ENCODE data around the gene METTL25B.
A peak's percentile ranks its signal among the peaks of the same experiment; 100 is the strongest.
"Not testable (repeated sequence)": the region's sequence is repeated elsewhere in the genome, so short reads cannot be mapped to it uniquely, and the experiment has no call there.

Gene METTL25B

DNA sequence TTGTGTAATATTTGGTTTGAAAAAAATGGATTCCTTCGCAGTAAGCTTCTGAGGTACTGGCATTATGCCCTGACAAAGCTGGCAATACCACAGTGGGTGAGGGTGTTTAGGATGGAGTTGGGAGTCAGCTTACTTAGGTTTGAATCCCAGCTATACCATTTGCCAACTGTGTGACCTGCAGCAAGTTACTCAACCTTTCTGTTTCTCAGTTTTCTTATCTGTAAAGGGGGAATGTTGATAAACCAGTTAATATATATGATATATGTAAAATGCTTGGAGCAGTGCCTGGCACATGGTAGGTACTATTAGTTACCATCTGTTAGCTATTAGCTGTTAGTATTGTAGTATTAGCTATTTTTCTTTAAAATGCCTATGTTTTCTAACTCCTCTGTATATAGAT lies 28.1 kb downstream of the METTL25B start:
- Histone ChIP-seq H3K36me3 (ENCODE audit: control insufficient read depth in 2 of 2, insufficient read depth in 2 of 2, low read length in 2 of 2) (no peaks in the 10 kb centered on the region), H3K4me3 (ENCODE audit: low read length in 2 of 2) (no peak overlapping the region), H3K9ac (ENCODE audit: low read depth in 1 of 2, low read length in 2 of 2) (no peak overlapping the region), H3K4me1 (ENCODE audit: control insufficient read depth in 2 of 2, insufficient read depth in 2 of 2, low read length in 2 of 2) (peaks cover 4 to 10% of the 10 kb centered on the region in 2 donors), H3K27ac (ENCODE audit: low read depth in 2 of 2, low read length in 2 of 2) (no peak overlapping the region), H3K9me3 (ENCODE audit: control insufficient read depth in 2 of 2, low read length in 2 of 2) (no peaks in the 10 kb centered on the region), H3K27me3 (ENCODE audit: control insufficient read depth in 2 of 2, insufficient read depth in 2 of 2, low read length in 2 of 2) (no peaks in the 10 kb centered on the region)

DNA sequence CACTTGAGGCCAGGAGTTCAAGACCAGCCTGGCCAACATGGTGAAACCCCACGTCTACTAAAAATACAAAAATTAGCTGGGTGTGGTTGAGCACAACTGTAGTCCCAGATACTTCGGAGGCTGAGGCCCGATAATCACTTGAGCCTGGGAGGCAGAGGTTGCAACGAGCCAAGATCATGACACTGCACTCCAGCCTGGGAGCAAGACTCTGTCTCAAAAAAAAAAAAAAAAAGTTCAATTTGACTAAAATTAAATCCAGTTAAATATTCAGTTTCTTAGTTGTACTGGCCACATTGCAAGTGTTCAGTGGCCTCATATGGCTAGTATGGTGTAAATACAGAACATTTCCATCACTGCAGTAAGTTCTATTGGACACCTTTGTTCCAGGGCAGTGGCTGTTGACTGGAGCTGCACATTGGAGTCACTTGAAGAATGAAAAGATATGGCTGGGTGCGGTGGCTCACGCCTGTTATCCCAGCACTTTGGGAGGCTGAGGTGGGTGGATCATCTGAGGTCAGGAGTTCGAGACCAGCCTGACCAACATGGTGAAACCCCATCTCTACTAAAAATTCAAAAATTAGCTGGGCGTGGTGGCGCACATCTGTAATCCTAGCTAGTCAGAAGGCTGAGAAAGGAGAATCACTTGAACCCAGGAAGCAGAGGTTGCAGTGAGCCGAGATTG lies 29.4 kb downstream of the METTL25B start:
- not testable (repeated sequence) for H3K27me3 ChIP-seq (ENCODE audit: control insufficient read depth in 2 of 2, insufficient read depth in 2 of 2, low read length in 2 of 2); H3K4me1 ChIP-seq (ENCODE audit: control insufficient read depth in 2 of 2, insufficient read depth in 2 of 2, low read length in 2 of 2); H3K27ac ChIP-seq (ENCODE audit: low read depth in 2 of 2, low read length in 2 of 2); H3K36me3 ChIP-seq (ENCODE audit: control insufficient read depth in 2 of 2, insufficient read depth in 2 of 2, low read length in 2 of 2); H3K9me3 ChIP-seq (ENCODE audit: control insufficient read depth in 2 of 2, low read length in 2 of 2); H3K9ac ChIP-seq (ENCODE audit: low read depth in 1 of 2, low read length in 2 of 2); H3K4me3 ChIP-seq (ENCODE audit: low read length in 2 of 2)

DNA sequence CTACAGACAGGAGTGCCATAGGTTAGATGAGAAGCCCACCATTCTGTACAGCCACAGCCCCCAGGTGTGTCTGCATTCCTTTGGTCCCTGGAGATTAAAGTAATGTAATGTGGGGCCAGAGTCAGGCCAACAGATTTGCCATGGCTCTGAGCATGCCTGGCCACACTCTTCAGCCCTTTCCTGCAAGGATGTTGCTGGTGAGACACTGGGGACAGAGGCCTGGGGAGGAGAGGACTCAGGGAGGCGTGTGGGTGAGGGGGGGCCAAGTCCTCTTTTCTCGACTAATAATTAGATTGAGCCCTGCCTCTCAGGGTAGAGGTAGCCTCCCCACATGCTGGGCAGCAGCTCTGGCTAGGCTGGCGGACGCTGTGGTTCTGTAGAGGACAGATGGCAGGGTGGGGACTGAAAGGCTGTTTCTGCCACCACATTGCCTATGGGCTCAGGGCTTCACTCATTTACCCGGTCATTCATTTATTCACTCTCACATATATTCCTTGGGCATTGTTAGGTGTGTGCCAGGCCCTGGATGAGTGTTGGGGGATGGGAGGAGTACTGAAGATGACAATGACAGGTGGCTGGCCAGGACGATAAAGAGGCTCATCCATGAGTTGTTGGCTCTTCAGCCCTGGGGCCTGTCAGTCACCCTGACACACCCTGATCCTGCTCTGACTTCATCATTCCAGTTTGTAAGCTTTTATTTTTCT lies 32.0 kb downstream of the METTL25B start:
- no peaks in the 10 kb centered on the region for H3K36me3 ChIP-seq (ENCODE audit: control insufficient read depth in 2 of 2, insufficient read depth in 2 of 2, low read length in 2 of 2)
- no peaks in the 10 kb centered on the region for H3K9me3 ChIP-seq (ENCODE audit: control insufficient read depth in 2 of 2, low read length in 2 of 2)
- H3K27me3 ChIP-seq (ENCODE audit: control insufficient read depth in 2 of 2, insufficient read depth in 2 of 2, low read length in 2 of 2) = no peaks in the 10 kb centered on the region
- no peak overlapping the region for H3K27ac ChIP-seq (ENCODE audit: low read depth in 2 of 2, low read length in 2 of 2)
- no peaks in the 10 kb centered on the region for H3K4me1 ChIP-seq (ENCODE audit: control insufficient read depth in 2 of 2, insufficient read depth in 2 of 2, low read length in 2 of 2)
- no peak overlapping the region for H3K4me3 ChIP-seq (ENCODE audit: low read length in 2 of 2)
- H3K9ac ChIP-seq (ENCODE audit: low read depth in 1 of 2, low read length in 2 of 2) = no peak overlapping the region

DNA sequence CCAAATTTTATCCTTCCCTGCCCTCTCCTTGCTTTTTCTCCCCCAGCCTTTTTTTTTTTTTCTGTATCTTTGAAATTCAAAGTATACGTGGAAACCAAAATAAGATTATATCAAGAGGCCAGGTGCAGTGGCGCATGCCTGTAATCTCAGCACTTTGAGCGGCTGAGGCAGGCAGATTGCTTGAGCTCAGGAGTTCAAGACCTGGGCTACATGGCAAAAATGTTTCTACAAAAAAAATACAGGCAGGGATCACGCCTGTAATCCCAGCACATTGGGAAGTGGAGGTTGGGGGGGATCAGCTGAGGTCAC lies 32.5 kb downstream of the METTL25B start:
- peaks cover under 1 to 2% of the 10 kb centered on the region in 2 donors for H3K4me1 ChIP-seq (ENCODE audit: control insufficient read depth in 2 of 2, insufficient read depth in 2 of 2, low read length in 2 of 2)
- no peak overlapping the region for H3K27ac ChIP-seq (ENCODE audit: low read depth in 2 of 2, low read length in 2 of 2)
- H3K27me3 ChIP-seq (ENCODE audit: control insufficient read depth in 2 of 2, insufficient read depth in 2 of 2, low read length in 2 of 2) = no peaks in the 10 kb centered on the region
- no peak overlapping the region for H3K9ac ChIP-seq (ENCODE audit: low read depth in 1 of 2, low read length in 2 of 2)
- H3K9me3 ChIP-seq (ENCODE audit: control insufficient read depth in 2 of 2, low read length in 2 of 2) = no peaks in the 10 kb centered on the region
- H3K4me3 ChIP-seq (ENCODE audit: low read length in 2 of 2) = no peak overlapping the region
- H3K36me3 ChIP-seq (ENCODE audit: control insufficient read depth in 2 of 2, insufficient read depth in 2 of 2, low read length in 2 of 2) = no peaks in the 10 kb centered on the region

DNA sequence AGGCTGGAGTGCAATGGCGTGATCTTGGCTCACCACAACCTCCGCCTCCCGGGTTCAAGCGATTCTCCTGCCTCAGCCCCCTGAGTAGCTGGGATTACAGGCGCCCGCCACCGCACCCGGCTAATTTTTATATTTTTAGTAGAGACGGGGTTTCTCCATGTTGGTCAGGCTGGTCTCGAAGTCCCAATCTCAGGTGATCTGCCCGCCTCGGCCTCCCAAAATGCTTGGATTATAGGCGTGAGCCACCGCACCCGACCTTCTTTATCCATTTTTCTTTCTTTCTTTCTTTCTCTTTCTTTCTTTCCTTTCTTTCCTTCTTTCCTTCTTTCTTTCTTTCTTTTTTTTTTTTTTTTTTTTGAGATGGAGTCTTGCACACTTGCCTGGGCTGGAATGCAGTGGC lies 36.9 kb downstream of the METTL25B start:
- not testable (repeated sequence) for H3K4me3 ChIP-seq (ENCODE audit: low read length in 2 of 2); H3K27ac ChIP-seq (ENCODE audit: low read depth in 2 of 2, low read length in 2 of 2)

DNA sequence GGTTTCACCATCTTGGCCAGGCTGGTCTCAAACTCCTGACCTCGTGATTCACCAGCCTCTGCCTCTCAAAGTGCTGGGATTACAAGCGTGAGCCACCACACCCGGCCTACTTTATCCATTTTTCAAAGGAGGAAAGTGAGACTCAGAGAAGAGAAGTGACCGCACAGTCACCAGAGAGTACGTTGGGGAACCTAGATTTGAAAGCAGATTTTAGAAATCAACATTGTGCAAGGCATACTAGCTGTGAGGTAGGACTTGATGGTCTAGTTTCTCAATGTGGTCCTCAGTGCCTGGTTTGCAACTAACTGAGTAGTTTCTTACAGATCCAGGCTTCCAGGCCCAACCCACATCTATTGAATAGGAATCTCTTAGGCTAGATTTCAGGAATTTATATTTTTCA lies 37.4 kb downstream of the METTL25B start:
- peaks cover 18 to 23% of the 10 kb centered on the region in 2 donors for H3K4me1 ChIP-seq (ENCODE audit: control insufficient read depth in 2 of 2, insufficient read depth in 2 of 2, low read length in 2 of 2)
- no peaks in the 10 kb centered on the region for H3K9me3 ChIP-seq (ENCODE audit: control insufficient read depth in 2 of 2, low read length in 2 of 2)
- H3K27ac ChIP-seq (ENCODE audit: low read depth in 2 of 2, low read length in 2 of 2) = no peak overlapping the region
- peak overlapping the region; percentile 83 to 87 for H3K4me3 ChIP-seq (ENCODE audit: low read length in 2 of 2)
- peak overlapping the region in 1 of 2 donors; percentile 73 for H3K9ac ChIP-seq (ENCODE audit: low read depth in 1 of 2, low read length in 2 of 2)
- peaks cover 3 to 7% of the 10 kb centered on the region in 2 donors for H3K36me3 ChIP-seq (ENCODE audit: control insufficient read depth in 2 of 2, insufficient read depth in 2 of 2, low read length in 2 of 2)
- no peaks in the 10 kb centered on the region for H3K27me3 ChIP-seq (ENCODE audit: control insufficient read depth in 2 of 2, insufficient read depth in 2 of 2, low read length in 2 of 2)

More for the DNA sequence above, 36.9 kb downstream of the METTL25B start:
- H3K9me3 ChIP-seq (ENCODE audit: control insufficient read depth in 2 of 2, low read length in 2 of 2); H3K27me3 ChIP-seq (ENCODE audit: control insufficient read depth in 2 of 2, insufficient read depth in 2 of 2, low read length in 2 of 2); H3K36me3 ChIP-seq (ENCODE audit: control insufficient read depth in 2 of 2, insufficient read depth in 2 of 2, low read length in 2 of 2); H3K9ac ChIP-seq (ENCODE audit: low read depth in 1 of 2, low read length in 2 of 2): not testable (repeated sequence)
- H3K4me1 ChIP-seq (ENCODE audit: control insufficient read depth in 2 of 2, insufficient read depth in 2 of 2, low read length in 2 of 2) = peaks cover 18 to 23% of the 10 kb centered on the region in 2 donors

DNA sequence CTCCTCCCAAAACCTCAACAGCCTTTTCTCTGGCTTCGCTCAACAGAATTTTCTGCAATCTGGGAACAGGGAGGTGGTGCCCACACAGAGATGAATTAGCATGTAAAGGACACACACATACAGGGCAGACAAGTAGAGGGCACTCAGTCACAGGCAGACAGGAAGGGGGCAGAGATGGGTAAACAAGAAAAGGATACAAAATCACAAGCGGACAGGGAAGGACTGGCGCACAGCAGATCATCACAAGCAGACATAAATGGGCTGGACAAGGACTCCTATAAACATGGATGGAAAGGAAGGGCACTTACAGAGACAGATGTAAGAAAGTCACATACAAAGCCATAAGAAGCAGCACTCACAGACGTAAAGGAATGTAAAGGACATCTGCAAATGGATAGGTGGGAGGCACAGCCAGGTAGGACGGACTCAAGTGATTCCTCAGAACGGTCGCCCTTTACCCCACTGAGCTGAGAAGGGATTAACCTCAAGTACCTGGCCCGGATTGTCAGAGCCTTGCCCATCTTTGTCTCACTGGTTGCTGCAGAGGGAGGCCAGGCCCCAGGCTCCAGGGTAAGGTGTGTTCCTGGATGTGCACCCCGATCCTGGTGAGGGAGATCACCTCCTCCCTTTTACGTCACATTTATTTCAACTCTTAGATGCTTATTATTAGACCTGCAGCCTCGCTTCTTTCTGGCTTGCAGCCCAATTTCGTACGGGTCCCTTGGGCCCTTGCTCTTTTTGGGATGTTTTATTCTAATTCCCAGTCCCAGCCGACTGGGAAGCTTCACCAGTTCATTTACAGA lies 38.2 kb downstream of the METTL25B start:
- Histone ChIP-seq H3K9me3 (ENCODE audit: control insufficient read depth in 2 of 2, low read length in 2 of 2) (no peaks in the 10 kb centered on the region), H3K36me3 (ENCODE audit: control insufficient read depth in 2 of 2, insufficient read depth in 2 of 2, low read length in 2 of 2) (peaks cover 5 to 16% of the 10 kb centered on the region in 2 donors), H3K4me3 (ENCODE audit: low read length in 2 of 2) (peak overlapping the region; percentile 83 to 87), H3K9ac (ENCODE audit: low read depth in 1 of 2, low read length in 2 of 2) (peak overlapping the region; percentile 73 to 86), H3K27ac (ENCODE audit: low read depth in 2 of 2, low read length in 2 of 2) (peak overlapping the region; percentile 79 to 89), H3K27me3 (ENCODE audit: control insufficient read depth in 2 of 2, insufficient read depth in 2 of 2, low read length in 2 of 2) (no peaks in the 10 kb centered on the region), H3K4me1 (ENCODE audit: control insufficient read depth in 2 of 2, insufficient read depth in 2 of 2, low read length in 2 of 2) (peaks cover 18 to 23% of the 10 kb centered on the region in 2 donors)

DNA sequence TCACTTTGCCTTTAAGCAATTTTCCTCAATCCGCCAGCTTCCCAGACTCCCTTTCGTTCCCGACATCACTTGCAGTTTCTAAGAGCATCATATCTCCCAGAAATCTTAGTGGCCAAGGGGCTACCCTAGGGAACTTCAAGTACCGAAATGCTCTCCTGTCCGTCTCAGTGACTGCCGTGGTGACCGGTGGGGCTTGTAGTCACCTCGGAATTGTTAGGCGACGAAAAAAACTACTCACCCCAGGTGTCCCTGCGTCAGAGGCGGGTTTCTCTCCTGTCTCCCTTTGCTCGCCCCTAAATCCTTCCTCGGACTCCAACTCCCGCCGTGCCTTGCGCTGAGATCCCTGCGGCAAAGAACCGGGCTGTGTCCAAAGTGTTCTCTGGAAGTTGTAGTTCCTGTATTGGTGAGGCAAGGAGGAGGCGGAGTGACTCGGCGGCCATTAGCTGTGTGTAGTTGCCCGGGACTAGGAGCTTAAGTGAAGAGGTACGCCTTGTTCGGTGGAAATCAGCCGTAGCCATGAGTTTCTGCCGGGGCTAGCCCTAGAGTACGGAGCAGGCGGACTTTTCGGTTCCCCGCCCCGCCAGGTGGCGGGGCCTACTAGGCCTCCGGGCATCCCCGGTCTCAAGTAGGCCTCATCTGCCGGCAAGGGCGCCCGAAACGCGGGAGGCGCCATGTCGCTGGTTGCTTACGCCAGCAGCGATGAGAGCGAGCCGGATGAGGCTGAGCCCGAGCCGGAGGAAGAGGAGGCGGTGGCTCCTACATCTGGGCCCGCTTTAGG lies 39.0 kb downstream of the METTL25B start, which contains the start of gene PRCC:
Gene PRCC, plus strand, starts transcription at position 435 of the 778 bp plus-strand sequence. Its CDS starts 237 bp downstream, at position 672.
- H3K9ac ChIP-seq (ENCODE audit: low read depth in 1 of 2, low read length in 2 of 2) = peak within 1 kb of the TSS; percentile 95 to 99

DNA sequence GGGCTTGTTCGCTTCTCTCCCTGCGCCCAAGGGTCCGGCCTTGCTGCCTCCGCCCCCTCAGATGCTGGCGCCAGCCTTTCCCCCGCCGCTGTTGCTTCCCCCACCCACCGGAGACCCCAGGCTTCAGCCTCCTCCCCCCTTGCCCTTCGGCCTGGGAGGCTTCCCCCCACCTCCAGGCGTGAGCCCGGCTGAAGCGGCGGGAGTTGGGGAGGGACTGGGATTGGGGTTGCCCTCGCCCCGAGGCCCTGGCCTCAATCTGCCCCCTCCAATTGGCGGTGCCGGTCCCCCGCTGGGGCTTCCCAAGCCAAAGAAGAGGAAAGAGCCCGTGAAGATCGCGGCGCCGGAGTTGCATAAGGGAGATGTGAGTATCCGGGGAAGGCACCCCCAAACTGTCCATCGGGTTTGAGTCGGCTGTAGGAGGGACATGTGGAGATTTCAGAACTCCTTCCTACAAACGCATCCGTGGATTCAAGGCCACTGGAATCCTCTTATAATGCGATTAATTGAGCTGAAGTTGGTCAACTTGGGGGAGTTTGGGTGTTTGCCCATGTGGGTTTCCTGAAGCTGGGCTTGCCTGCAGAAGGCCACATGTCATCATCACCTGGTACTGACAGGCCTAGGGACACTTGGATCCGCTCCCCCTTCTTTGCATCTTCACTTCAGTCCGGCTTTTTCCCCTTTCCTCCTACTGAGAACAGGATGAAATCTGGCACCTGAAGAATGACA lies 39.8 kb downstream of the METTL25B start:
- Histone ChIP-seq H3K27ac (ENCODE audit: low read depth in 2 of 2, low read length in 2 of 2) (peak overlapping the region; percentile 85 to 92), H3K9ac (ENCODE audit: low read depth in 1 of 2, low read length in 2 of 2) (peak overlapping the region; percentile 95 to 99), H3K4me1 (ENCODE audit: control insufficient read depth in 2 of 2, insufficient read depth in 2 of 2, low read length in 2 of 2) (peaks cover 18 to 23% of the 10 kb centered on the region in 2 donors), H3K4me3 (ENCODE audit: low read length in 2 of 2) (peak overlapping the region; percentile 83 to 87), H3K9me3 (ENCODE audit: control insufficient read depth in 2 of 2, low read length in 2 of 2) (no peaks in the 10 kb centered on the region), H3K36me3 (ENCODE audit: control insufficient read depth in 2 of 2, insufficient read depth in 2 of 2, low read length in 2 of 2) (peaks cover 5 to 17% of the 10 kb centered on the region in 2 donors), H3K27me3 (ENCODE audit: control insufficient read depth in 2 of 2, insufficient read depth in 2 of 2, low read length in 2 of 2) (no peaks in the 10 kb centered on the region)

More for the DNA sequence above, 39.0 kb downstream of the METTL25B start, which contains the start of gene PRCC:
- H3K36me3 ChIP-seq (ENCODE audit: control insufficient read depth in 2 of 2, insufficient read depth in 2 of 2, low read length in 2 of 2) = peaks cover 5 to 17% of the 10 kb centered on the region in 2 donors
- H3K27me3 ChIP-seq (ENCODE audit: control insufficient read depth in 2 of 2, insufficient read depth in 2 of 2, low read length in 2 of 2) = no peaks in the 10 kb centered on the region
- peaks cover 18 to 23% of the 10 kb centered on the region in 2 donors for H3K4me1 ChIP-seq (ENCODE audit: control insufficient read depth in 2 of 2, insufficient read depth in 2 of 2, low read length in 2 of 2)
- H3K27ac ChIP-seq (ENCODE audit: low read depth in 2 of 2, low read length in 2 of 2) = peak within 1 kb of the TSS; percentile 85 to 92
- peak within 1 kb of the TSS; percentile 83 to 87 for H3K4me3 ChIP-seq (ENCODE audit: low read length in 2 of 2)
- no peaks in the 10 kb centered on the region for H3K9me3 ChIP-seq (ENCODE audit: control insufficient read depth in 2 of 2, low read length in 2 of 2)
